Hepatocyte (in vitro differentiated cells): ENCODE data around the gene PTPN20. TPM values are rescaled to one million over a fixed set of nuclear protein-coding genes. Genes with fewer than 3 reads are reported as not detected.

Experiments used
- DNase-seq: peaks from one replicate; pipeline ENCODE4 v3.0.0-alpha.2; 2016; ENCODE audit warnings: low spot score
- H2AFZ ChIP-seq: fragments of 200-600 bp; sonication (generic); 2 replicates; pipeline ENCODE4 v1.6.0; 2016; ENCODE audit warnings: antibody characterized with exemption, mild to moderate bottlenecking
- H3K27ac ChIP-seq: fragments of 200-600 bp; sonication (generic); 2 replicates; pipeline ENCODE4 v1.5.1; 2016; ENCODE audit warnings: mild to moderate bottlenecking
- H3K27me3 ChIP-seq: fragments of 200-600 bp; sonication (generic); 2 replicates; pipeline ENCODE4 v1.6.1; 2016
- H3K36me3 ChIP-seq: fragments of 200-600 bp; sonication (generic); replicated peaks from 2 replicates; pipeline ENCODE4 v1.5.1; 2016; ENCODE audit warnings: low read depth; ENCODE audit not compliant: insufficient read depth
- H3K4me1 ChIP-seq: fragments of 200-600 bp; sonication (generic); 2 replicates; pipeline ENCODE4 v1.5.1; 2016; ENCODE audit warnings: mild to moderate bottlenecking, moderate library complexity; ENCODE audit not compliant: insufficient read depth
- H3K4me2 ChIP-seq: fragments of 200-600 bp; sonication (generic); 2 replicates; pipeline ENCODE4 v1.6.0; 2016
- H3K4me3 ChIP-seq: fragments of 200-600 bp; sonication (generic); 2 replicates; pipeline ENCODE4 v1.5.1; 2016; ENCODE audit warnings: mild to moderate bottlenecking
- H3K79me2 ChIP-seq: fragments of 200-600 bp; sonication (generic); 2 replicates; pipeline ENCODE4 v1.6.0; 2017; ENCODE audit warnings: mild to moderate bottlenecking
- H3K9me2 ChIP-seq: fragments of 200-600 bp; sonication (generic); replicated peaks from 2 replicates; pipeline ENCODE4 v1.6.0; 2017; ENCODE audit warnings: mild to moderate bottlenecking; ENCODE audit not compliant: insufficient read depth
- H3K9me3 ChIP-seq: fragments of 200-600 bp; sonication (generic); 2 replicates; pipeline ENCODE4 v1.5.1; 2016; ENCODE audit warnings: low read depth, mild to moderate bottlenecking
- H4K20me1 ChIP-seq: fragments of 200-600 bp; sonication (generic); 2 replicates; pipeline ENCODE4 v1.6.0; 2016; ENCODE audit warnings: mild to moderate bottlenecking; ENCODE audit not compliant: insufficient read depth, poor library complexity, severe bottlenecking
- CTCF ChIP-seq: fragments of 200-600 bp; sonication (generic); IDR thresholded peaks from 2 replicates; pipeline ENCODE4 v1.5.1; 2016; ENCODE audit warnings: antibody characterized with exemption, mild to moderate bottlenecking; ENCODE audit not compliant: poor library complexity
- EZH2 ChIP-seq: fragments of 200-600 bp; sonication (generic); IDR thresholded peaks from 2 replicates; pipeline ENCODE4 v1.6.1; 2016; ENCODE audit warnings: antibody characterized with exemption, mild to moderate bottlenecking, borderline replicate concordance
- EZH2phosphoT487 ChIP-seq: fragments of 200-600 bp; sonication (generic); IDR thresholded peaks from one replicate; pipeline ENCODE4 v1.6.1; 2018; ENCODE audit warnings: antibody characterized with exemption, mild to moderate bottlenecking, low read depth, moderate library complexity; ENCODE audit not compliant: unreplicated experiment, severe bottlenecking
- WGBS: methylation state at CpG from one replicate; pipeline ENCODE4 v1.1.6; 2016; ENCODE audit warnings: low lambda C conversion rate; ENCODE audit errors: missing lambda C conversion rate; 5-methylcytosine and 5-hydroxymethylcytosine counted together
- polyA plus RNA-seq: library from polyadenylated mRNA; unstranded; fragments of >200 nt; fragmentation: Nextera tagmentation; extraction: Ambion mirVana; gene quantifications from 2 replicates; pipeline ENCODE4 v1.2.1, GENCODE V29; 2016
- total RNA-seq: library from RNA; depleted of rRNA; stranded (reverse); fragments of >200 nt; gene quantifications from 2 replicates; pipeline ENCODE4 v1.2.3, GENCODE V29; 2014

PTPN20 gene
- total and polyA plus RNA-seq, 2 experiments from 2014 or later: 0.60 TPM; not detected in 1

GRCh38 chr10:47046321-47047126 lies 135.3 kb downstream of the PTPN20 start:
- Histone ChIP-seq H3K9me2 (no peaks in the 10 kb centered on the region), H4K20me1 (no peaks in the 10 kb centered on the region), H3K4me1 (no peaks in the 10 kb centered on the region), H3K4me3 (no peak overlapping the region), H3K36me3 (no peaks in the 10 kb centered on the region), H3K27ac (no peak overlapping the region), H3K4me2 (no peak overlapping the region), H3K27me3 (no peaks in the 10 kb centered on the region), H2AFZ (no peak overlapping the region), H3K9me3 (no peaks in the 10 kb centered on the region), H3K79me2 (no peaks in the 10 kb centered on the region)
- TF ChIP-seq EZH2phosphoT487 (no peak), CTCF (no peak), EZH2 (no peak)
- no peak for DNase-seq
- 94% methylated on average over 19 of the region's 20 CpGs for WGBS

- Histone ChIP-seq H3K9me2 (no peaks in the 10 kb centered on the region), H3K79me2 (no peaks in the 10 kb centered on the region), H3K4me3 (no peak overlapping the region), H3K4me1 (no peaks in the 10 kb centered on the region), H3K27me3 (no peaks in the 10 kb centered on the region), H4K20me1 (no peaks in the 10 kb centered on the region), H3K9me3 (no peaks in the 10 kb centered on the region), H2AFZ (no peak overlapping the region), H3K4me2 (no peak overlapping the region), H3K36me3 (no peaks in the 10 kb centered on the region), H3K27ac (no peak overlapping the region)
- 83% methylated on average over 5 of the region's 5 CpGs for WGBS
- TF ChIP-seq CTCF (no peak), EZH2phosphoT487 (no peak)
- no peak for DNase-seq
These were observed 135.9 kb downstream of the PTPN20 start for GRCh38 chr10:47047127-47047504.

GRCh38 chr10:47047577-47048525 lies 136.6 kb downstream of the PTPN20 start:
- H2AFZ ChIP-seq: no peak overlapping the region
- peak; percentile 79 for TF ChIP-seq CTCF
- TF ChIP-seq EZH2: no peak
- TF ChIP-seq EZH2phosphoT487: no peak
- no peak overlapping the region for H3K27ac ChIP-seq
- 45% methylated on average over 15 of the region's 15 CpGs for WGBS
- no peaks in the 10 kb centered on the region for H3K36me3 ChIP-seq
- no peak overlapping the region for H3K4me2 ChIP-seq
- no peaks in the 10 kb centered on the region for H3K27me3 ChIP-seq
- DNase-seq: peak; percentile 86
- H3K79me2 ChIP-seq: no peaks in the 10 kb centered on the region
- no peaks in the 10 kb centered on the region for H4K20me1 ChIP-seq
- no peaks in the 10 kb centered on the region for H3K9me2 ChIP-seq
- no peak overlapping the region for H3K4me3 ChIP-seq
- H3K4me1 ChIP-seq: no peaks in the 10 kb centered on the region
- H3K9me3 ChIP-seq: no peaks in the 10 kb centered on the region
